PC-9 (cell line): ENCODE measurements around the gene EHBP1. TPM values are rescaled to one million over a fixed set of nuclear protein-coding genes. Genes with fewer than 3 reads are reported as not detected.

Source experiments
- Bru-seq: library from RNA; stranded (reverse); fragments of 400-500 nt; gene quantifications from one replicate; lab custom pipeline; 2021; lab: Mats Ljungman, UMichigan
- BruChase-seq, 2 experiments: library from RNA; stranded (reverse); fragments of 400-500 nt; gene quantifications; one replicate each; lab custom pipeline; 2021; lab: Mats Ljungman, UMichigan
- BruUV-seq: library from RNA; stranded (reverse); fragments of 400-500 nt; replicated peaks from 2 replicates; lab custom pipeline; 2021; lab: Mats Ljungman, UMichigan
- CTCF ChIA-PET: fragments of 300-600 bp; sonication (Branson Sonifier 250); formaldehyde crosslinking; loops from one replicate; lab custom pipeline; 2022; ENCODE audit warnings: antibody characterized with exemption; lab: Charles Lee
- POLR2A ChIA-PET: fragments of 300-600 bp; sonication (Branson Sonifier 250); formaldehyde crosslinking; loops from one replicate; lab custom pipeline; 2022; ENCODE audit warnings: antibody characterized with exemption; ENCODE audit not compliant: unreplicated experiment; lab: Charles Lee
- DNase-seq, 2 experiments: peaks; one replicate each; pipeline versions ENCODE4 v3.0.0 to v3.0.0-alpha.2; 2015 to 2022; ENCODE audit warnings: mixed read lengths in 1 of 2
- H2AFZ ChIP-seq: fragments of 200-600 bp; sonication (generic); 2 replicates; pipeline ENCODE4 v1.8.1; 2017; ENCODE audit warnings: antibody characterized with exemption
- H3F3A ChIP-seq: fragments of 200-600 bp; sonication (generic); 2 replicates; pipeline ENCODE4 v1.8.1; 2017; ENCODE audit warnings: antibody characterized with exemption, mild to moderate bottlenecking, low read depth; ENCODE audit not compliant: insufficient read depth
- H3K27ac ChIP-seq: fragments of 200-600 bp; sonication (generic); 2 replicates; pipeline ENCODE4 v1.6.1; 2016; ENCODE audit warnings: mixed run types
- H3K27me3 ChIP-seq: fragments of 200-600 bp; sonication (generic); 2 replicates; pipeline ENCODE4 v1.6.1; 2016; ENCODE audit warnings: low read depth, mixed run types; ENCODE audit not compliant: insufficient read depth
- H3K36me3 ChIP-seq: fragments of 200-600 bp; sonication (generic); 2 replicates; pipeline ENCODE4 v1.6.1; 2016; ENCODE audit warnings: low read depth, mixed run types
- H3K4me1 ChIP-seq: fragments of 200-600 bp; sonication (generic); replicated peaks from 2 replicates; pipeline ENCODE4 v1.6.1; 2016; ENCODE audit warnings: mixed run types; ENCODE audit not compliant: insufficient read depth
- H3K4me2 ChIP-seq: fragments of 200-600 bp; sonication (generic); 2 replicates; pipeline ENCODE4 v1.6.1; 2017; ENCODE audit warnings: mixed run types
- H3K4me3 ChIP-seq: fragments of 200-600 bp; sonication (generic); 2 replicates; pipeline ENCODE4 v1.6.1; 2016; ENCODE audit warnings: mixed run types
- H3K79me2 ChIP-seq: fragments of 200-600 bp; sonication (generic); 2 replicates; pipeline ENCODE4 v1.6.1; 2017; ENCODE audit warnings: low read depth, mixed run types
- H3K9me2 ChIP-seq: fragments of 200-600 bp; sonication (generic); 2 replicates; pipeline ENCODE4 v1.8.1; 2017; ENCODE audit warnings: mild to moderate bottlenecking; ENCODE audit not compliant: insufficient read depth
- H3K9me3 ChIP-seq: fragments of 200-600 bp; sonication (generic); 2 replicates; pipeline ENCODE4 v1.8.1; 2016; ENCODE audit warnings: low read depth; ENCODE audit not compliant: insufficient read depth
- H4K20me1 ChIP-seq: fragments of 200-600 bp; sonication (generic); 2 replicates; pipeline ENCODE4 v1.8.1; 2017; ENCODE audit not compliant: insufficient read depth
- EZH2 ChIP-seq: fragments of 200-600 bp; sonication (generic); IDR thresholded peaks from 2 replicates; pipeline ENCODE4 v1.8.0; 2017; ENCODE audit warnings: antibody characterized with exemption, low read depth
- intact Hi-C: fragments of 100-400 bp; cut with micrococcal nuclease; formaldehyde crosslinking; loops from one replicate; pipeline ENCODE4 v1.10.0; 2022; ENCODE audit not compliant: unreplicated experiment
- long read RNA-seq: library from polyadenylated mRNA; stranded (forward); transcript quantifications from one replicate; pipeline ENCODE4 v2.0.0, GENCODE V29; 2022
- total RNA-seq: library from RNA; stranded (reverse); gene quantifications from 2 replicates; pipeline ENCODE4 v1.2.3, GENCODE V29; 2021
- TF ChIP-seq, protein P1 (sequence below): fragments of 200-600 bp; sonication (generic); conservative IDR thresholded peaks from 2 replicates; pipeline ENCODE4 v1.6.1; 2017; ENCODE audit warnings: mixed run types, antibody characterized with exemption, mild to moderate bottlenecking, moderate library complexity

EHBP1 gene
- total RNA-seq (79.3 and 100 TPM in 2 replicates), Bru-seq, nascent RNA (percentile 90 among the genes with signal in this experiment), BruChase-seq, experiment 1, labeled RNA remaining after a 2-hour chase (percentile 82 among the genes with signal in this experiment), BruChase-seq, experiment 2, labeled RNA remaining after a 6-hour chase (percentile 67 among the genes with signal in this experiment)
- long read RNA-seq, transcript EHBP1-203 (23 exons, 3,591 nt): major isoform, 8 of 49 reads
- long read RNA-seq, partial matches to known transcripts: 8 of 49 reads
- long read RNA-seq, other reads (novel, unspliced or antisense): 33 of 49 reads

DNA sequence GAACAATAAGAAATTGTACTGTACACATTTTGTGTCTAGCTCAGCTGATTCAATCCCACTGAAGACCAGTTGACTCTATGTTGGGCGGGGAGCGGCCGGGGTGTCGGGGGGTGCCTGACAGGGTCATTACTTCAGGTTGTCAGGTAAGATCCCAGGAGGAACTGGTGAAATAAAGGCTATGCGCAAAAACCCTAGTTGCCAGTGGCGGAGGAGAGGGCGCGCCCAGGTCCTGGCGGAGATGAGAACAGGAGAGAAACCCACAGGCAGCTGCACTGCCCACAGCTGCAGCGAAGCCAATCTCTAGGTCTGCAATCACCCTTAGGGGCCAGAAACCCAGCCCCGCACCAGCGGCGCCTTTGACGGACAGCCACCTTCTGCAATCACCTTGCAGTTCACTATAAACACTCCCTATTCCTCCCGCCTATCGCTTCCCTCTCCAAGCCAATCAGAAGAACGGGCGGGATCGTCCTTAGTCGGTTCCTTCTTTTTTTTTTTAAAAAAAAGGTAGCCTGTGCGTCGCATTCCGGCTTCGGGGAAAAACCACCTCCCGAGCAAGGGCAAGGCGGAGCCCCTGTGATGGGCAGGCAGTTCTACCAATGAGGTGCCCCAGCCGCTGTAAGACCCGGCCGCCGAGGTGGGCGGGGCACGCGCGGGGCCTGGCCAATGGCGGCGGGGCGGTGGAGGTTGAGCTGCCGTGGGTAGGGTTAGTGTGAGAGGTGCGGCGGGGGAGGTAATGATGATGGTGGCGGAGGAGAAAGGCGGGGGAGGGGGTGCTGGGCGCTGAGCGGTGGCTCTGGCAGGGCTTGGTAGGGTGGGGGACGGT is at the start of gene EHBP1:
TSS of gene EHBP1 (plus strand) at position 707 of the 823 bp plus-strand sequence. CDS start 1,479 bp downstream, outside the sequence.
- intact Hi-C loops: loop anchor here (1.0 to 5.0 kb wide), 6 partner anchors 44 to 398 kb away; no protein-coding TSS in a partner anchor
- no peaks in the 10 kb centered on the region for H3K9me2 ChIP-seq
- BruUV-seq: no TSS peak
- TF ChIP-seq, protein P1, sequence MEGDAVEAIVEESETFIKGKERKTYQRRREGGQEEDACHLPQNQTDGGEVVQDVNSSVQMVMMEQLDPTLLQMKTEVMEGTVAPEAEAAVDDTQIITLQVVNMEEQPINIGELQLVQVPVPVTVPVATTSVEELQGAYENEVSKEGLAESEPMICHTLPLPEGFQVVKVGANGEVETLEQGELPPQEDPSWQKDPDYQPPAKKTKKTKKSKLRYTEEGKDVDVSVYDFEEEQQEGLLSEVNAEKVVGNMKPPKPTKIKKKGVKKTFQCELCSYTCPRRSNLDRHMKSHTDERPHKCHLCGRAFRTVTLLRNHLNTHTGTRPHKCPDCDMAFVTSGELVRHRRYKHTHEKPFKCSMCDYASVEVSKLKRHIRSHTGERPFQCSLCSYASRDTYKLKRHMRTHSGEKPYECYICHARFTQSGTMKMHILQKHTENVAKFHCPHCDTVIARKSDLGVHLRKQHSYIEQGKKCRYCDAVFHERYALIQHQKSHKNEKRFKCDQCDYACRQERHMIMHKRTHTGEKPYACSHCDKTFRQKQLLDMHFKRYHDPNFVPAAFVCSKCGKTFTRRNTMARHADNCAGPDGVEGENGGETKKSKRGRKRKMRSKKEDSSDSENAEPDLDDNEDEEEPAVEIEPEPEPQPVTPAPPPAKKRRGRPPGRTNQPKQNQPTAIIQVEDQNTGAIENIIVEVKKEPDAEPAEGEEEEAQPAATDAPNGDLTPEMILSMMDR: no peak
- no peak for TF ChIP-seq EZH2
- no peaks in the 10 kb centered on the region for H3K27me3 ChIP-seq
- DNase-seq: peak; percentile 99 to 100
- H3K27ac ChIP-seq: peak within 1 kb of the TSS; percentile 80
- peaks cover 16% of the 10 kb centered on the region; the same call in 1 of the 2 replicates for H3K9me3 ChIP-seq
- peaks cover 7% of the 10 kb centered on the region; the same call in 1 of the 2 replicates for H3F3A ChIP-seq
- peak within 1 kb of the TSS; percentile 95 for H3K4me2 ChIP-seq
- ChIA-PET POLR2A (interaction anchor here (0.5 to 1.0 kb wide), 9 partner anchors 45 to 1154 kb away, joined by 3 to 21 read pairs (median 4); no protein-coding TSS in a partner anchor), CTCF (interaction anchor here (0.8 kb wide), 1 partner anchor 997 kb away, joined by 3 read pairs; no protein-coding TSS in a partner anchor)
- H2AFZ ChIP-seq: peak within 1 kb of the TSS; percentile 85
- no peaks in the 10 kb centered on the region for H4K20me1 ChIP-seq
- peak within 1 kb of the TSS; percentile 73 for H3K4me3 ChIP-seq
- H3K4me1 ChIP-seq: peaks cover 37% of the 10 kb centered on the region
- H3K79me2 ChIP-seq: peaks cover 41% of the 10 kb centered on the region
- H3K36me3 ChIP-seq: peaks cover 24% of the 10 kb centered on the region

DNA sequence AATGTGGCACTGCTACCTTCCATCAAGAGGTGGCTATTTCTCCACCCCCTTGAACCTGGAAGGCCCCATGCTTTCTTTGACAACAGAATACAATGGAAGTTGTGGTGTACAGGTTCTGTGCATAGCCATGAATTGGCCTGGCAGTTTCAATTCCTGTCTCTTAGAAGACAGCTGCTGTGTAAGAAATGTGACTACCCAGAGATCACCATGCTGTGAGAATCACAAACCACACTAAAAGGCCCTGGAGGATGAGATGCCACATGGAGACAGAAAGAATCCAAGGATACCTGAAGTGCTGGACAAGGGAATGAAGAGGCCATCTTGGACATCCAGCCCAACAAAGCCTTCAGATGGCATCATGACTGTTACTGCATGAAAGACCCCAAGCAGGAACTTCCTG is 47.7 kb upstream of the EHBP1 start:
- Histone ChIP-seq H3K9me2 (no peaks in the 10 kb centered on the region), H3K27ac (no peak overlapping the region), H3K4me1 (peaks cover 67% of the 10 kb centered on the region), H3F3A (peaks cover 40% of the 10 kb centered on the region), H2AFZ (no peak overlapping the region), H3K27me3 (no peaks in the 10 kb centered on the region), H4K20me1 (no peaks in the 10 kb centered on the region), H3K9me3 (peaks cover 9% of the 10 kb centered on the region; the same call in 1 of the 2 replicates), H3K4me3 (no peak overlapping the region), H3K79me2 (no peaks in the 10 kb centered on the region), H3K36me3 (no peaks in the 10 kb centered on the region), H3K4me2 (no peak overlapping the region)
- POLR2A ChIA-PET: no interaction called here
- intact Hi-C loops: no loop called here
- DNase-seq: peak in 1 of 2 experiments; percentile 21
- CTCF ChIA-PET: no interaction called here
- TF ChIP-seq, protein P1: no peak
- no peak for TF ChIP-seq EZH2
- no TSS peak for BruUV-seq

DNA sequence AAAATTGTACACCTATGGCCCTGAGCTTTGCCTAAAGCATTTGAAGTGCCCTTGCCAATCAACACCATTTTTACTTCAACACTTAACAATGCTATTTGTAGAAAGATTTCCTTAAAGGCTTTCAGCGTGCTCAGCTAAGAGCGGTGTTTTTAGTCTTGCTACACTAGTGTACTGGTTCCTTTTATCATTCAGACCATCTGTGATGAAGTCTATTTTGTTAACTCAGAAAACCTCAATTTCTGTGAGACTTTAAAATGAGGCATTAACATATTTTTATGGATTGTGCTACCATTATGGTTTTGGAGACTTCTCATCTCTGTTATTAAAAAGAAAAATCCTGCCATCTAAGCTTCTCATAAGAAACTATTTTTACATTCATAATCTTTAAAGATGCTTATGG is 46.6 kb upstream of the EHBP1 start:
- peak overlapping the region; percentile 63; the same call in 1 of the 2 replicates for H3K4me2 ChIP-seq
- no peak overlapping the region for H3K4me3 ChIP-seq
- intact Hi-C loops: no loop called here
- ChIA-PET CTCF (no interaction called here), POLR2A (no interaction called here)
- TF ChIP-seq, protein P1: no peak
- no peak for TF ChIP-seq EZH2
- H3K9me2 ChIP-seq: no peaks in the 10 kb centered on the region
- no peaks in the 10 kb centered on the region for H3K79me2 ChIP-seq
- no TSS peak for BruUV-seq
- H3K9me3 ChIP-seq: peaks cover 9% of the 10 kb centered on the region; the same call in 1 of the 2 replicates
- peaks cover 70% of the 10 kb centered on the region for H3K4me1 ChIP-seq
- peak in 1 of 2 experiments; percentile 16 for DNase-seq
- H2AFZ ChIP-seq: no peak overlapping the region
- no peaks in the 10 kb centered on the region for H4K20me1 ChIP-seq
- no peaks in the 10 kb centered on the region for H3K36me3 ChIP-seq
- peak overlapping the region; percentile 80; the same call in 1 of the 2 replicates for H3K27ac ChIP-seq
- H3F3A ChIP-seq: peaks cover 36% of the 10 kb centered on the region
- H3K27me3 ChIP-seq: no peaks in the 10 kb centered on the region
